ENCODE data around the gene SLX4. TPM values are rescaled to one million over a fixed set of nuclear protein-coding genes. Genes with fewer than 3 reads are reported as not detected.

The SLX4 gene
- polyA plus RNA-seq, 5 donors: 5.6 to 6.8 (median 6.3) TPM

DNA sequence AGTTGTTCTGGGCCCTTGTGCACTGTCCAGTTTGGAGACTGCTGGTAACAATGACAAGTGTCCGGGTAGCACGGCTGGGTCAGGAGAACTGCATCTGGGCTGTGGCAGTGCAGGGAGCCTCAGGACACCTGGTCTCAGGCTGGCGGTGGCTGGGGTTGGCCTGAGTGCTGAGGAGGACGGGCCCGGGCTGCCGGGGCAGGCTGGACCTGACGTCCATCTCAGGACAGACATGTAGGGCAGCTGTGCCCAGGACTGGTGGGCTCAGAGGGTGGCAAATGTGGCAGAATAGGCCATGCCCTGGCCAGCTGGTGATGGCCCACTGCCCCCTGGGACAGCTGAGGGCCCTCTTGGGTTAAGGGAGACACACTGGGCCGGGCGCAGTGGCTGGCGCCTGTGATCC lies 30.0 kb downstream of the SLX4 start:
- DNase-seq: no peak

DNA sequence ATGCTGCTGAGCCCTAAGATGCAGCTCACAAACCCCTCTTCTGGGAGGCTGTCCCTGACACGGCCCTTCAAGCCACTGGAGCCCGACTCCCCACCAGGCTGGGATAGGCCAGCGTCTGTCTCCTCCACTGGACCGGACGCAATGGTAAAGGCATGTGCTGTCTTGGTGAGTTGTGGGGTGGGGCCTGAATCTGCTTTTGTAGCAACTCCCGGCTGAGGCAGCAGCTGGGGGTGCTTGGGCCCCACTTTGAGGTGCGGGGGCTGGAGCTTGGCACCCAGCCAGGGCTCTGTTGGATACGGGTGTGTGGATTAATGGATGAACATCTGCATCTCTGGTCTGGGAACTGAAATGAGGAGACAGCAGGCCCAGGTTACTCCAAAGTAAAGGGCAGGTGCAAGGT lies 30.7 kb downstream of the SLX4 start:
- DNase-seq: no peak

DNA sequence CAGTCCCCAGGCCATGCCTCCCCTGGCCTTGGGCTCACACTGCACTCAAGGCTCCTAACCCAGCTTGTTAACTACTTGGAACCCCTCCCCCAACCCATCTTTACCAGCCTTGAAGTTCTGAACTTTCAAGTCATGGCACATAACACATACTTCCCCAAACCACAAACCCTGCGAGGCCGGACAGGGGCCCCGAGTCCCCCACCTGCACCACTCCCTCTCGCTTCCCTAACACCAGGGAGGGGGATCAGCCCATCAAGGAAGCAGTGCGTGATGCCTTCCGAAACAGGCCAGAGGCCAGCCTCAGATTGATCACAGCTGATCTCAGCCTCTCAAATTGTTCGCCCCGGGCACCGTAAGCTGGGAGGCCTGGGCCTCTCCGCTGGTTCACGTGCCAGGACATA lies 31.2 kb downstream of the SLX4 start:
- DNase-seq: no peak

DNA sequence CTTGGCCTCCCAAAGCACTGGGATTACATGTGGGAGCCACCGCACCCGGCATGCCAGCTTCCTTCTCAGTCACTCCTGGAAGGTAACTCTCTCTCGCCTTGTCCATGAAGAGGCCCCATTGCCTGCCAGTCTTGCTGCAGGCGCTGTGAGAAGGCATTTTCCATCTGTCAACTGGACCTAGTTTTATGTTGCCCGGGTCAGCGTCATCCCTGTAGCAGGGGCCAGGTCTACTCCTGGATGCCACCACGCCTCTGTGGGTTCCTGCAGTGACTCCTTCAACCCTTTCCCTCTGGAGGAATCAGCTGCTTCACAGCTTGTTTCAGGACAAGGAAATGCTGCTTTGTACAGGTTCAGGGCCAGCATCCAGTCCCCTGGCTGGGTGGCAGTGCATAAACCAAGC lies 31.6 kb downstream of the SLX4 start:
- no peak for DNase-seq

DNA sequence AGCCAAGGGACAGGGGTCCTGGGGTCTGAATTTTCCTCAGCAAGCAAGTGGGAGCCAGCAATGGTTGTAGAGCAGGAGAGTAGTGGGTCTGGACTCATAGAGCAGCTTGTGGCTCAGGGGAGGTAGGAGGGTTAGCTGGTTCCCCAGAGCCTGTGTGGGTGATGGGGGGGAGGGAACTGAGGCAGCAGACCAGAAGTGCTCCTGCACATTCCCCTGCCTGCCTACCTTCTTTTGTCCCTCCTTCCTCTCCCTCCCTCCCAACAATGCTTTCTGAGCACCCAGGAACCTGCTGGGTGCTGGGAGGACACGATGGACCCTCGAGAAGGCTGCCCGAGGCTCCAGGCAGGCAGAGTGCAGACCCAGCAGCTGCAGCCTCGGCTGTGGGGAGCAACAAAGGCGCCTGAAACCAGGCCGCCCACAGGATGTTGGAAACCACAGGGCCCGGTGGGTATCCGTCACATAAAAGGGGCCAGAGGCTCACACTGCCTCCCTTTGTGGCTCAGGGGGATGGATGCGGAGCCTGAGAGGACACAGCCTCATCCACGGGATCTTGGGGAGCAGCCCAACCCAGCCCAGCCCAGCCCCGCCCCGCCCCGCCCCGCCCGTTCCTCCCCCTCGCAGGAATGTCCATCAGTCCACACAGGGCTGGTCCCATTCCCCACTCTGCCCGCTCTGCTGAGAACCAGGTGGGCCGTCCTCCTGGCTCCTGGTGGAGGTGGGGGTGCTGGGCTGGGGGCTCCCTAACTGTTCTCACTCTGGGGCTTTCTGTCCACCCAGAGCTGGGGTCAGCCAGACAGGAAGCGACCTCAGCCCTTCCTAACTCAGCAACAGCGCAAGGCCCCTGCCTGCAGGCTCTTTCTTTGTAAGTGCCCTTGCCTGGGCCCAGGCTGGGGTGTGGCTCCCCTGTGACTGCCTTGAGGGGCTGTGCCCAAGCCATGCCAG lies 32.5 kb downstream of the SLX4 start:
- no peak for DNase-seq

DNA sequence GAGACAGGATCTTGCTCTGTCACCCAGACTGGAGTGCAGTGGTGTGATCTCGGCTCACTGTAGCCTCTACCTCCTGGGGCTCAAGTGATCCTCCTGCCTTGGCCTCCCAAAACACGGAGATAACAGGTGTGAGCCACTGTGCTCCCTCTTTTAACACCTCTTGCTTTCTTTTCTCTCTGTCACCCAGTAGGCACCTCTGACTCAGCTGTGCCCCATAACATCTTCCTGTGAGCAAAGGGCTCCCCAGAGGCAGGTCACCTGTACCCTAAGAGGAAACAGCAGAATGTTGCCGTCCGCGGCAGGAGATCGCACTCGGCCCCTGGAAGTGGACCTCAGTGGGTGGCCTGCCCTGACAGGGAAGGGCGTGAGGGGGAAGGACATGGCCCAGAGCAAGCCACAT lies 33.3 kb downstream of the SLX4 start:
- DNase-seq: no peak

DNA sequence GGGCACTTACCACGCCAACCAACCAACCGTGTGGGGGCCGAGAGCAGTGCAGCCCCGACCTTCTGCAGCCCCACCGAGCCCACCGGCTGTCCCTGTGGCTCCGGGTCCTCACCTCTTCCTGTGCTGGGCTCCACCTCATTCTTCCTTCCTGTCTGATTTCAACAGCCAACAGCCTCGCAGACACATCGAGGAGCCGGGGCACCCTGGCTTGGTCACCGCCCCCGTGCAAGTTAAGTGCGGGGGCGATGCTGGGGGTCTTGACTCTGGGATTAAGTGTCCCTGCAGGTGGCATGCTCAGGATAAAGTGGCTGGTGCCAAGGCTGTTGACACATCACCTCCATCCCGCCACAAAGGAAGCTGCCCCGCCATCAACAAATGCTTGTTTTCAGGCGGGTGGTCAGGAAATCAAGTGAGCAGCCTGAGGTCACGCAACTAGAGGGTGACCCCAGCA lies 34.1 kb downstream of the SLX4 start, which contains the start of gene NLRC3:
Gene NLRC3, minus strand, starts transcription at position 102 of the 451 bp plus-strand sequence. CDS start 12,367 bp downstream, outside the sequence.
- no peak for DNase-seq

DNA sequence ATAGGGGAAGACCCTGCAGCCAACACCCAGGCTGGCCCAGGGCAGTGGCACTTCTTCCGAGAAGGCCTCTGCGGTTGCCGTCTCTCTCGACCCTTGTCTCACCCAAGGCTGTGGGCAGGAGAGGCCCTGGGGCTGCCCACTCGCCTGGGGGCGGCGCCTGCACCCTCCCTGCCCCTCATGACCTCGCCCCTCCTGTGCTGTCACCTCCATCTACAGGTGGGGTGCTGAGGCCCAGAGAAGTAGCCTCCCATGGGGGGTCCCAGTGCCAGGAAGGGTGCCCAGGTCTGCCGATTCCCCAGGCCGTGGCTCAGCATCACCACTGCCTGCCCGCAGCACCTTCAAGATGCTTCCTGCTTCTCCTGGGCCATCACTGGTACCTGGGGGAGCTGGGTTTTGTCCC lies 35.2 kb downstream of the SLX4 start:
- DNase-seq: no peak

DNA sequence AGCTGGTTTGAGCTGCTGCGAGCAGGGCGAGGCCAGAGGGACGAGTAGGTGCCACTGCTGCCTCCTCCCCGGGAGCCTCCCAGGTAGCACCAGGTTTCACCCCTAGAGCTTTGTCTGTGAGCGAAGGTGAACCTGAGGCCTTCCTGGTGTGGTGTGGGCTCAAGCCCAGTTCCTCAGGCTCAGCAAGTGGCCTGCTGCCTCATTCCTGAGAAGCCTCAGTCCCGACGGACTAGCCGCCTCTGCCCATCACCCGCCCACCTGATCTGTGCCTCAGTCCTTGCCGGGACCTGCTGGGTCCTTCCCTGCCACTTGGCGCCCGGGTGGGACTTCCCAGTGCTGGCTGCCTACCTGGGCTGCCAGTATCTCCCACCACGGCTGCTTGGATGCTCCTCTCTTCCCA lies 35.9 kb downstream of the SLX4 start:
- no peak for DNase-seq

DNA sequence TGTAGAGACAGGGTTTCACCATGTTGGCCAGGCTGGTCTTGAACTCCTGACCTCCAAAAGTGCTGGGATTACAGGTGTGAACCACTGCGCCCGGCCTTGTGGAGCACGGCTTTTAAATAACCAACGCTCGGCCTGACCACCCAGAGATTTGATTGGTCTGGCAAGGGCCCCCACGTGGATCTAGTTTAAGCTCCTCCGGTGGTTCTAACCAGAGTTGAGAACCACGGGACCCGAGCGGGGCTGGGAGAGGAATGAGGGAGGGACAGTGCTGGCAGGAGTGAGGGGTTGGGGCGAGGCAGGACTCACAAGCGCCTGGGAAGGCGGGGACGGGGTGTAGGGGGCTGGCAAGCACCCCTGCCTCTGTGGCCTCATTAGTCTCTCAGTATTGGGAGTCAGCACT lies 37.2 kb downstream of the SLX4 start:
- no peak for DNase-seq

DNA sequence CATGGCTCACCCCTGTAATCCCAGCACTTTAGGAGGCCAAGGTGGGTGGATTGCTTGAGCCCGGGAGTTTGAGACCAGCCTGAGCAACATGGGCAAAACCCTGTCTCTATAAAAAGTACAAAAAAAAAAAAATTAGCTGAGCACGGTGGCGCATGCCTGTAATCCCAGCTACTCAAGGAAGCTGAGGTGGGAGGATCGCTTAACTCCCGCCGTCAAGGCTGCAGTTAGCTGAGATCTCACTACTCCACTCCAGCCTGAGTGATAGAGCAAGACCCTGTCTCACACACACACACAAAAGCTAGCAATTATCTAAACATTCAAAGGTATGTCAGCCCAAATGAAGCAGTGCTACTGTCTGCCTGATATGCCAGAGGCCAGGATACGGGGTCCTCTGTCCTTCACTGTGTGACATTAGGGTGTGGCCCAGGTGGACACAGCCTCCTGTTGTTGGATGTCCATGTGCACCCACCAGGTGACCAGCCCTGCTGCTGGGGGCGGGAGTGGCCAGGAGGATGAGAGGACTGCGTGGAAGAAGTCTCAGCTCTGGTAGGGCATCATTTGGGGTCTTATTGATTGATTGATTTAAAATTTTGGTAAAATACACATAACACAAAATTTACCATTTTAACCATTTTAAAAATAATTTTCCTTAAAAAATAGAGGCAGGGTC lies 38.1 kb downstream of the SLX4 start:
- DNase-seq: no peak

DNA sequence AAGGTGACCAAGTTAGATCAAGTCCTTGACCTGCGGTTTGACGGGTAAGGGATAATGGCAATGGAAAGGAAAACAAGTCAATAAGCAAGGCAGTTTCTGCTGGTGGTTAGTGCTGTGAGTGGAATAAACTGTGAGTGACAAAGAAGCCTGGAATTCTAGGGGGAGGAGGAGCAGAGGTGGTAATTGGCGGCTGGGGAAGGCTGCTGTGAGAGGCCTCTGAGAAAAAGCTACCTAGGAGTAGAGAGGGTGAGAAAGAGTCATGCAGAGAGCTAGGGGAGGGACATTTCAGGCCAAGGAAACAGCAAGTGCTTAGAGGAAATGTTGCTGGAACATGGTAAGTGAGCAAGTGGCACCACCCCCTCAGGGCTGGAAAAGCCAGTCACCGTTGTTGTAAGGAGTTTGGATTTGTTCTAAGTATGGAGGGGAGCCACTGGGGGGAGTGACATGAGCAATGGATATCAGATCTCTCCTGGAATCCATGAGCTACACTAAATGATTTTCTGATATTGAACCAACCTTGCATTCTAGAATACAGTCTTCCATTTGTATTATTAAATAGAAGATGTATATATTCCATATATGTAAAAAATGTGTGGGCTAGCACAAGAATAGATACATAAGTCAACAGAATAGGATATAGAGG lies 40.9 kb downstream of the SLX4 start:
- DNase-seq: no peak

DNA sequence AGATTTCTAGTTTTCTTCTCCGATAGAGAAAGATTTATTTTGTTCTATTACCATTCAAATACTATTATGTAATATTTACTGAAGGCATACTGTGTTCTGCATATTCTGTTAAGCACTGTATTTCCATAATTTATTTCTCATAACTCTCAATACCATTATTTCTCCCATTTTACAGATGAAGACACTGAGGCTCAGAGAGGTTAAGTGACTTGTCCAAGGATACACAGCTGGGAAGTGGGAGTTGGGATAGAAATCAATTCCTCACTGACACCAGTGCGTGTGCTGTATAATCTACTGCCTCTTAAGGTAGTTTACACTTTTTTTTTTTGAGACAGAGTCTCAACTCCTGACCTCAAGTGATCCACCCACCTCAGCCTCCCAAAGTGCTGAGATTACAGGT lies 41.6 kb downstream of the SLX4 start:
- DNase-seq: no peak

DNA sequence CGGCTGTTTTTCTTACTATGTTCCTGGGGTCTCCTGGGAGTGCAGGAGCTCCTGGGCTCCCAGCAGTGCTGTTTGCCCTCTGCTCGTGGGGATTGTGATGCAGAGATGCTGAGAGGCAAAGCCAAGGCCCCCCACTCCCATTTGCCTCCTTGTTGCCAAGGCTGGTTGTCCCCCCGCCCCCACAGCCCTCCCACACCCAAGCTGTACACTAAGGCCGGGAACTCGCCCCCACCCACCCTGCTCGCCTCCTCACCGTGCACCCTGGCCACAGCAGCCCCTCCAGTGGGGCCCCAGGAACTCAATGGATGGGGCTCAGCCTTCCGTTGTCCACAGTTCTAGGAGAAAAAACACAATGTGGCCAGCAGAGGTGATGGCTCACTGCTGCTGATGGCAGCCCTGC lies 44.4 kb downstream of the SLX4 start:
- DNase-seq: no peak

DNA sequence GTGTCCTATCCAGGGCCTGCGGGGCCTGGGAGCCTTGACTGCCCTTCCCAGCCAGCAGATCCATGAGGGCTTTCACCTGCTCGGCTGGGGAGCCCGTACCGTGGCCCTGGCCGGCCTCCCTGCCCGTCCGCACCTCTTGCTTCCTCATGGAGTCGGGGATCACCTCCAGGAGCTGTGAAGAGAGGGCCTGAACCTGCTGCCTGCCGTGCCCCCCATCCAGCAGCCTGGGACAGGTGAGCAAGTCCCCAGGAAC lies 46.6 kb downstream of the SLX4 start:
- no peak for DNase-seq

DNA sequence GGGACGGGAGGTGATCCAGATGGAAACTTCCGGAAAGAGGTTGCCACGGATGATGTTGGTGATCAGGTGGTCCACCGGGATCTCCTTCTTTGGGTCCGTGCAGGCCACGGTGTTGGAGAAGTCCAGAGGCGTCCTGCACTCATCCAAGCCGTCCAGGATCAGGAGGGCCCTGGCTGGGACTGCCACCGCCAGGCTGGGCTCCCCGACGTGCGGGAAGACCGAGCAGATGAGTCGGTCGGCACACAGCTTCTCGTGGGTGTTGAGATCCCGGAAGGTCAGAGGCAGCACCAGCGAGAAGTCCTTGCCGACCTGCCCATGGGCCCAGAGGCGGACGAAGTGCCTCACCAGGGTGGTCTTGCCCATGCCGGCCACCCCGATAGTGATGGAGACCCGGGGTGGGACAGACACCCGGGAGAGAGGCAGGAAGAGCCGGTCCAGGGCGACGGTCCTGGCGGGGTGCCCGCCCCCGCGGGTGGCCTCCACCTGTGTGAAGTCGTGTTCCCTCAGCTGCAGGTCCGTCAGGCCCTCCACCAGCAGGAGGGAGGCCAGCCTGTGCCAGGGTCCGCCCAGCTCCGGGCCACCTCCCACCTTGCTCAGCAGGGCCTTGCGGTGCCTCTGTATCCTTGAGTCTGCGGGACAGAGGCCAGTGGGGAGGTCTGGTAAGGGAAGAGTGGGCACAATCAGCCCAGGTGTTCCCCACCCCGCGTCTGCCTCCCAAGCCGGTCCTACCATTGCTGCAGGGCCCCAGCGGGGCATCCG lies 47.1 kb downstream of the SLX4 start:
- no peak for DNase-seq

DNA sequence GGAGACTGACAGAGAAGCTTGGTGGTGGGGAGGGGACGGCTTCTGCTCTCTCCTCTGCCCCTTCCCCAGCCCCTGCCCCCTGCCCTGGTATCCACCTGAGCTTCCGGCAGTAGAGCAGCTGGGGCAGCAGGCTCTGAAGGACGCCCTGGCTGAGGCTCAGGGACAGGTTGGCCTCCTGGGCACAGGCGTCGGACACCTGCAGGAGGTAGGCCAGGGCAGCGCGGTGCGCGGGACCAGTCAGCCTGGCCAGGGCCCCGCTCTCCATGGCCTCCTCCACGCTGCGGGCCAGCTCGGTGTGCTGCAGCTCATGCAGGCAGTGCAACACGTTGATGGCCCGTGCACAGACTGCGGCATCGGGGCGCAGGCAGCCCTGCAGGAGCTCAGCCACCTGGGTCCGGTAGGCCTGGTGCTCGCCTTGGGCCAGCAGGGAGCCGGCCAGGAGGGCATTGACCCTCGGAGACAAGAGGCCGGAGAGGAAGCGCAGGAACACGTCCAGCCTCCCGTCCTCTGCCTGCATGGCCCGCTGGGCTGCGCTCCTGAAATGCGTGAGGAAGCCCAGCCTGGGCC lies 48.4 kb downstream of the SLX4 start:
- DNase-seq: no peak

DNA sequence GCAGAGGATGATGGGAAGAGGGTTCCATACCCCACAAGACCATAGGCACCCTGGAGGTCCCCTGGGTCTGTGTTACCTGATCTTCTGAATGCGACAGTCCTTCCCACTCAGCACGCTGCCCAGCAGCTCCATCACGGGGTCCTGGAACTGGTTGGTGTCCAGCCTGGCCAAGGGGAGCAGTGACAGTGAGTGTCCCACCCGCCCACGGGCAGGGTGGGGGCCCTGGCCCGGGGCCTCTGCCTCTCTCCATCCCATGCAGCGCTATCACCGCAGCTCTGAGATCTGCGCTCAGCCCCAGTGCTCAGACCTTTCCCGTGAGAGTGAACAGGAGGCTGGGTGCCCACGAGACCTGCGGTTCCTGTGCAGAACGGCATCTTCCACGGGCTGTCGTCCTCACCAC lies 49.8 kb downstream of the SLX4 start:
- no peak for DNase-seq

DNA sequence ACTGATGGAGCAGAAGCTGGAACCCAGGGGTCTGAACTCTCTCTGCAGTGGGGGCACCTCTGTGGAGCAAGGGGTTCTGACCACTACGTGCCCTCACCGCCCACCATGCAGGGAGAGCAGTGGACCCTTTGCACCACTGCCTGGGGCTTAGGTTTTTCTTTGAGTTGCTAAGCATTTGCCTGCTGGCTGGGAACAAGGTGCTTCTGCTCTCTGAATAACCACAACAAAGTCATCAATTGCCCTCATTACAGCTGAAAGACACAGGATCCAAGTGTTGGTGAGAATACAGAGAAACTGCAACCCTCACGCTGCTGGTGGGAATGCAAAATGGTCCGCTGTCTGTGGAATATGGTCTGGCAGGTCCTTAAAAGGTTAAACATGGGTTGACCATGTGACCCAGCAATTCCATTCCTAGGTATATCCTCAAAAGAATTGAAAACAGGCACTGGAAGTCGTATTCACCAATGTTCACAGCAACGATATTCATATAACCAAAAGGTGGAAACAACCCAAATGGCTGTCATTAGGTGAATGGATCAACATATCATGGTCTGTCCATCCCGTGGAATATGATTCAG lies 57.0 kb downstream of the SLX4 start:
- no peak for DNase-seq

DNA sequence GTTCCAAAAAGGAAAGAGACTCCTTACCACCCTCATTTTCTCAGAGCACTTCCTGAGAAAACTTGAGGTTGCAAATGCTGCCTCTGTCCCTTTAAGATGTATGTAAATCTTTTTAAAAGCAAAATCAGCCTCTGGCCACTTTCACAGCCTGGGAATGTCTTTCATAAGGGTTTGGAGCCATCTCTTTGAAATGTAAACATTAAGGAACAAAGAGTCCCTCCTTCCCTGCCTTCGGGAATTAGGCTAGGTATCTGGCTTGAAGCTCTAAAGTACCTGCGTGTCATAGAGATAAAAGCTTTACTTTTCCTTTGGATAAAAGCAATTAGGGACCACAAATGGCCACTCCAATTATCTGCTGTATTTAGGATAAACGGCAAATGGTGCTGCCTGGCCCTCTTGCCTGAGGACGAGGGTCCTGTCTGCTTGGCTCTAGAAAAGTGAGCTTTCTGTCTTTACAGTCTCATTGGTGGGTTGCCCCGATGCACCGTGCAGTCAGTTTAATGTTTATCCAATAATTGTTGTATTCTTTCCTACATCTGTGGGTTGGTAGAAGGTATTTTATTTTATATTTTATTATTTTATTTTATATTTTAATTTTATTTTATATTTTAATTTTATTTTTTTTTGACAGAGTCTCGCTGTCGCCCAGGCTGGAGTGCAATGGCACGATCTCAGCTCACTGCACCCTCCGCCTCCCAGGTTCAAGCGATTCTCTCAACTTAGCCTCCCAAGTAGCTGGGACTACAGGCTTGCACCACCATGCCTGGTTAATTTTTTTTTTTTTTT lies 58.1 kb downstream of the SLX4 start:
- DNase-seq: no peak

All from right lung (tissue), 5 donors.